Endodermal cell (in vitro differentiated cells): ENCODE measurements around the gene ME3. TPM values are rescaled to one million over a fixed set of nuclear protein-coding genes. Genes with fewer than 3 reads are reported as not detected.
"Not testable (repeated sequence)": the region's sequence is repeated elsewhere in the genome, so short reads cannot be mapped to it uniquely, and the experiment has no call there.

Source experiments
- DNase-seq: peaks from one replicate; pipeline ENCODE4 v3.0.0-alpha.2; 2017
- H3K27ac ChIP-seq: 2 replicates; pipeline ENCODE4 v1.5.1; 2013; ENCODE audit warnings: mild to moderate bottlenecking, low read depth, low read length, moderate library complexity
- H3K27me3 ChIP-seq: 2 replicates; pipeline ENCODE4 v1.6.1; 2013; ENCODE audit warnings: mild to moderate bottlenecking, low read length, moderate library complexity; ENCODE audit not compliant: insufficient read depth, control insufficient read depth, poor library complexity, severe bottlenecking
- H3K36me3 ChIP-seq: 2 replicates; pipeline ENCODE4 v1.7.0; 2013; ENCODE audit warnings: mild to moderate bottlenecking, low read length, moderate library complexity; ENCODE audit not compliant: control insufficient read depth, insufficient read depth
- H3K4me1 ChIP-seq: one replicate; pipeline ENCODE4 v1.7.0; 2013; ENCODE audit warnings: low read length; ENCODE audit not compliant: control insufficient read depth, insufficient read depth
- H3K4me3 ChIP-seq: 2 replicates; pipeline ENCODE4 v1.5.1; 2013; ENCODE audit warnings: mild to moderate bottlenecking, low read length, moderate library complexity
- H3K9ac ChIP-seq: 2 replicates; pipeline ENCODE4 v1.6.1; 2013; ENCODE audit warnings: mild to moderate bottlenecking, low read length, moderate library complexity; ENCODE audit not compliant: poor library complexity, severe bottlenecking; ENCODE audit errors: extremely low read depth
- H3K9me3 ChIP-seq: 2 replicates; pipeline ENCODE4 v1.6.1; 2013; ENCODE audit warnings: mild to moderate bottlenecking, low read length, moderate library complexity; ENCODE audit not compliant: control insufficient read depth
- H3K27ac Mint-ChIP-seq: 2 replicates; pipeline ENCODE4 v1.8.0; 2020; ENCODE audit warnings: mixed read lengths
- H3K27me3 Mint-ChIP-seq: 2 replicates; pipeline ENCODE4 v1.8.0; 2021; ENCODE audit warnings: mild to moderate bottlenecking, mixed read lengths; ENCODE audit not compliant: insufficient read depth
- H3K36me3 Mint-ChIP-seq: 2 replicates; pipeline ENCODE4 v1.8.0; 2020; ENCODE audit warnings: low read depth, mixed read lengths
- H3K4me1 Mint-ChIP-seq: 2 replicates; pipeline ENCODE4 v1.8.0; 2020; ENCODE audit warnings: mixed read lengths
- H3K4me3 Mint-ChIP-seq: 2 replicates; pipeline ENCODE4 v1.8.0; 2020; ENCODE audit warnings: mild to moderate bottlenecking, moderate library complexity, mixed read lengths
- H3K9me3 Mint-ChIP-seq: 2 replicates; pipeline ENCODE4 v1.8.0; 2020; ENCODE audit warnings: mild to moderate bottlenecking, mixed read lengths
- CTCF ChIP-seq: fragments of 200-600 bp; sonication (generic); conservative IDR thresholded peaks from 2 replicates; pipeline ENCODE4 v1.5.0; 2021; ENCODE audit warnings: antibody characterized with exemption, mild to moderate bottlenecking
- WGBS, 2 experiments: methylation state at CpG; one replicate each; pipeline versions ENCODE4 v1.1.5 to v1.1.7; 2013; ENCODE audit warnings: missing lambda C conversion rate in 2 of 2, mixed read lengths in 1 of 2; ENCODE audit not compliant: insufficient coverage in 1 of 2, insufficient read length in 1 of 2; 5-methylcytosine and 5-hydroxymethylcytosine counted together
- total RNA-seq, 2 donors: library from RNA; stranded (reverse); fragmentation: NEBNext Ultra II Directional in 1 of 2; extraction: Animal tissue kit (Norgen Biotek cat#: 25700) in 1 of 2; gene quantifications; 2 replicates in 1 of 2; 3 replicates in 1 of 2; pipeline ENCODE4 v1.2.1, GENCODE V29; 2021

ME3 gene
- total RNA-seq, 2 donors from 2014 or later: 1.2 to 1.3 TPM

- DNase-seq: no peak
- H3K36me3 ChIP-seq: peaks cover 83% of the 10 kb centered on the region
- Mint-ChIP-seq H3K4me1 (no peaks in the 10 kb centered on the region), H3K9me3 (peaks cover 33% of the 10 kb centered on the region), H3K27ac (no peak overlapping the region), H3K4me3 (no peak overlapping the region), H3K27me3 (peaks cover 2% of the 10 kb centered on the region), H3K36me3 (peaks cover 84% of the 10 kb centered on the region)
- H3K9ac ChIP-seq: no peak overlapping the region
- WGBS, 2 experiments: 94 to 99% methylated on average over 30 to 37 of the region's 37 CpGs
- no peak for TF ChIP-seq CTCF
- H3K27me3 ChIP-seq: no peaks in the 10 kb centered on the region
- peaks cover 62% of the 10 kb centered on the region for H3K9me3 ChIP-seq
- H3K4me3 ChIP-seq: no peak overlapping the region
- no peak overlapping the region for H3K27ac ChIP-seq
- no peaks in the 10 kb centered on the region for H3K4me1 ChIP-seq
Observed at GRCh38 chr11:86431258-86431657, 241.2 kb downstream of the ME3 start.

- no peak overlapping the region for H3K27ac Mint-ChIP-seq
- H3K27me3 Mint-ChIP-seq: peaks cover 2% of the 10 kb centered on the region
- no peaks in the 10 kb centered on the region for H3K27me3 ChIP-seq
- H3K27ac ChIP-seq: no peak overlapping the region
- peaks cover 39% of the 10 kb centered on the region for H3K9me3 Mint-ChIP-seq
- TF ChIP-seq CTCF: no peak
- peaks cover 71% of the 10 kb centered on the region for H3K36me3 Mint-ChIP-seq
- H3K4me1 ChIP-seq: no peaks in the 10 kb centered on the region
- H3K4me3 Mint-ChIP-seq: no peak overlapping the region
- H3K9ac ChIP-seq: no peak overlapping the region
- H3K4me3 ChIP-seq: peak overlapping the region; percentile 93
- peaks cover 17% of the 10 kb centered on the region for H3K4me1 Mint-ChIP-seq
- peaks cover 74% of the 10 kb centered on the region for H3K36me3 ChIP-seq
- peaks cover 74% of the 10 kb centered on the region for H3K9me3 ChIP-seq
- DNase-seq: no peak
Observed at GRCh38 chr11:86427441-86427840, 245.0 kb downstream of the ME3 start.

- Mint-ChIP-seq H3K36me3 (peaks cover 35% of the 10 kb centered on the region), H3K27ac (peak overlapping the region; percentile 99), H3K9me3 (peaks cover 31% of the 10 kb centered on the region), H3K4me3 (peak overlapping the region; percentile 84), H3K4me1 (peaks cover 43% of the 10 kb centered on the region)
- Histone ChIP-seq H3K9me3 (peaks cover 34% of the 10 kb centered on the region), H3K27ac (peak overlapping the region; percentile 74), H3K9ac (peak overlapping the region; percentile 99), H3K36me3 (peaks cover 35% of the 10 kb centered on the region), H3K4me1 (peaks cover 14% of the 10 kb centered on the region), H3K4me3 (peak overlapping the region; percentile 93)
- not testable (repeated sequence) for H3K27me3 Mint-ChIP-seq, H3K27me3 ChIP-seq
- DNase-seq: peak; percentile 55
- 26 to 64% methylated on average over 2 to 4 of the region's 4 CpGs for WGBS, 2 experiments
Observed at GRCh38 chr11:86423488-86423887, 248.9 kb downstream of the ME3 start.

- Histone ChIP-seq H3K27me3 (no peaks in the 10 kb centered on the region), H3K9ac (peak overlapping the region; percentile 99), H3K4me1 (peaks cover 14% of the 10 kb centered on the region), H3K36me3 (peaks cover 24% of the 10 kb centered on the region), H3K9me3 (peaks cover 23% of the 10 kb centered on the region), H3K4me3 (peak overlapping the region; percentile 93), H3K27ac (peak overlapping the region; percentile 74)
- TF ChIP-seq CTCF: no peak
- H3K4me3 Mint-ChIP-seq: peak overlapping the region; percentile 84
- peak overlapping the region; percentile 99 for H3K27ac Mint-ChIP-seq
- H3K9me3 Mint-ChIP-seq: peaks cover 21% of the 10 kb centered on the region
- DNase-seq: no peak
- peaks cover 24% of the 10 kb centered on the region for H3K36me3 Mint-ChIP-seq
- WGBS, 2 experiments: 58 to 84% methylated on average over 6 to 12 of the region's 12 CpGs
- peaks cover 2% of the 10 kb centered on the region for H3K27me3 Mint-ChIP-seq
- peaks cover 44% of the 10 kb centered on the region for H3K4me1 Mint-ChIP-seq
Observed at GRCh38 chr11:86422371-86422770, 250.0 kb downstream of the ME3 start.
